ENCODE data around the gene AGPAT2.

DNA sequence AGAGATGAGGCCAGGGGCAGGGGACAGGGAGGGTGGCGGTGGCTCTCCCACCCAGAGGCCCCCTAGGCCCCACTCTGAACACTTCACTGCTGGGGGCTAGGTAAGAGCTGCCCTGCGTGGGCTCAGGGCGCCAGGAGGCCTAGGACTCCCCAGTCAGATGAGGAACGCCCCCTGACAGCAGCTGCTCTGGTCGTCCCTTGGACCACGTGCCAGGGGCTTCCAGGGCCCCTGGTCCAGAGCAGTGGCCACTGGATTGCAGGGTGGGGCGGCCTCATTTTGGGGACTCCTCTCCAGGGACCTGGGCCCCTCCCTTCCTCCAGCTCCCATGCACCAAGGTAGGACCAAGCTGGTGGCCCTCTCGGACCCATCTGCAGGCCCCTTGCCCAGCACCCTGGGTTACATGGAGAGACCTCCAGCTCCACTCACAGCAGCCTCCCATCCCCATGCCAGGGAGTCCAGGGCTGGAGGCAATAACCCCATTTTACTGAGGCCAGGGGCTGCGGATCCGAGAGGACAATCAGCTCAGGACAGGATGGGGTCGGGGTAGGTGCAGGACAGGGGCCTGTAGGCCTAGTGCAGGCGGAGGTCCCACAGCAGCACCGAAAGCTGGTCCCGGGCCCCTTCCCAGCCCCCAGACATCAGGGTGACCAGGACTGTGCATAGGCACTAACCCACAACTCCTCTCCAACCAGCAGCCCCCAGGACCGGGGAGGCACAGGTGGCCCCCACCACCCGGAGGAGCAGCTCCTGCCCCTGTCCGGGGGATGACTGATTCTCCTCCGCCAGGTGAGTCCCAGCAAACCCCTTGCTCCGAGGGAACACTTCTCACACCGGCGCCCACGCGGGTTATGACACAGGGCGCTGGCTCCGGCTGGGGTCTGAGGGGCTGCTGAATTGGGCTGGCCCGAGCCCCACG lies 23.0 kb downstream of the AGPAT2 start:
- TF ChIP-seq POLR2A (IDR thresholded peaks at IDR 0.05) (no peak), CTCF (IDR thresholded peaks at IDR 0.05) (no peak)
